Effector memory CD8-positive, alpha-beta T cell (primary cell): Measurements from ENCODE around the gene MX2.

Experiments used
- ATAC-seq: fragments of 150-1000 bp; cut with Tn5 transposase; replicated peaks from 2 replicates; pipeline ENCODE4 v1.10.0; 2021; ENCODE audit warnings: mild to moderate bottlenecking, moderate library complexity
- DNase-seq, 3 experiments: peaks; one replicate each; pipeline ENCODE4 v3.0.0; 2021
- H3K27ac Mint-ChIP-seq, 2 donors: one replicate each; pipeline ENCODE4 v1.8.0; 2022; ENCODE audit warnings: mild to moderate bottlenecking in 2 of 2, mixed read lengths in 2 of 2, moderate library complexity in 2 of 2
- H3K27me3 Mint-ChIP-seq, 2 donors: one replicate each; pipeline ENCODE4 v1.8.0; 2022; ENCODE audit warnings: mixed read lengths in 2 of 2
- H3K36me3 Mint-ChIP-seq: one replicate; pipeline ENCODE4 v1.8.0; 2022; ENCODE audit warnings: mild to moderate bottlenecking, moderate library complexity, mixed read lengths; ENCODE audit not compliant: insufficient read depth
- H3K4me1 Mint-ChIP-seq, 2 donors: one replicate each; pipeline ENCODE4 v1.8.0; 2022; ENCODE audit warnings: low read depth in 2 of 2, mixed read lengths in 2 of 2
- H3K4me3 Mint-ChIP-seq, 2 donors: one replicate each; pipeline ENCODE4 v1.8.0; 2022; ENCODE audit warnings: mild to moderate bottlenecking in 2 of 2, mixed read lengths in 2 of 2, moderate library complexity in 2 of 2
- H3K9me3 Mint-ChIP-seq, 2 donors: one replicate each; pipeline ENCODE4 v1.8.0; 2022; ENCODE audit warnings: mixed read lengths in 2 of 2

The MX2 gene

DNA sequence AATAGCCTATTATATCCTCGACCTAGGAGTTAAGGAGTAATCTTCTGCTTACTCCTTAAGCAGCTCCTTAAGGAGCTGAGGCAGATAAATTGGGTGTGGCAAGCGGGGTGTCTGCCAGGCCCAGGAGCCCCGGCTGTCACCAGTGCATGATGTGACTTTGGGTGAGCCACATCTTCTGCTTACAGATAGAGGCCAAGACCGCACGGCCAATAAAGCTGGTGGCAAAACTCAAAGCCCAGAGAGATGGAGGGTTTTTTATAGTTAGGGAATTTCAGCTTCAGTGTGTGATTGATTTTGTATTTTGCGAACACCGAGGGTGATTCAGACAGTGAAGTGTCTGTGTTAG lies 9.8 kb downstream of the MX2 start:
- Mint-ChIP-seq H3K4me3 (no peak overlapping the region), H3K27me3 (no peaks in the 10 kb centered on the region), H3K4me1 (peaks cover 42 to 46% of the 10 kb centered on the region in 2 donors), H3K27ac (peak overlapping the region in 1 of 2 donors; percentile 29), H3K9me3 (no peaks in the 10 kb centered on the region), H3K36me3 (peaks cover 26% of the 10 kb centered on the region)
- no peak for DNase-seq
- no peak for ATAC-seq

DNA sequence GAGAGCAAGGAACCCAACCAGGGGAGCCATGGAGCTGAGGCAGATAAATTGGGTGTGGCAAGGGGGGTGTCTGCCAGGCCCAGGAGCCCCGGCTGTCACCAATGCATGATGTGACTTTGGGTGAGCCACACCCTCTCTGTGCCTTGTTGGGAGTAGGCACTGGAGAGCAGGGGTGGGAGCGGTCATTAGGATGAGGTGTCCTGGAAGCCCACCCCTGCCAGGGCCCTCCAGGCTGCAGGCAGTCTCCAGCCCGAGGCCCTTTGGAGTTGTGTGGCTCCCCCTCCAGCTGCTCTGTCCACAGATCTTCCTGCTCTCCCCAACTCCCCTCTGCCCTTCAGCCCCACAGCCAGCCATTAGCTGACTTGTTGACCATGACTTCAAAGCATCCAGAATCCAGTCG lies 11.4 kb downstream of the MX2 start:
- H3K36me3 Mint-ChIP-seq: peaks cover 27% of the 10 kb centered on the region
- peaks cover 37 to 40% of the 10 kb centered on the region in 2 donors for H3K4me1 Mint-ChIP-seq
- no peak for ATAC-seq
- H3K4me3 Mint-ChIP-seq: no peak overlapping the region
- no peaks in the 10 kb centered on the region for H3K9me3 Mint-ChIP-seq
- no peak for DNase-seq
- H3K27me3 Mint-ChIP-seq: no peaks in the 10 kb centered on the region
- peak overlapping the region in 1 of 2 donors; percentile 46 for H3K27ac Mint-ChIP-seq

DNA sequence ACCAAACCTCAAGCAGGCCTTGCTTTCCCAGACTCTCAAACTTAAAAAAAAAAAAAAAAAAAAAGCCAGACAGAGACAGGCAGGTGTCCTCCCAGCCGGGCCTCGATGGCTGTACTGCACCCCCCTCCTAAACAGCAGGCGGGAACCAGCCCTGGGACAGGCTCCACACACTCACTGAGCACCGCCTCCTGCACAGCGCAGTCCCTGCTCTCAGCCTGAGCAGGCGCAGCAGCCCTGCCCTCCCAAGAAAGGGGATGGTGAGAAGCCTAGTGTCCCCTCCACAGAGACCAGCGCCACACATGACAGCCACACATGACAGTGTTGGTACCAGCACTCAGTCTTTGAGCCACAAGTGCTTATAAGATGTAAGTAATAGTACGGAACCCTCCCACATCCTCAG lies 11.9 kb downstream of the MX2 start:
- Mint-ChIP-seq H3K27me3 (no peaks in the 10 kb centered on the region), H3K4me3 (no peak overlapping the region), H3K27ac (peak overlapping the region in 1 of 2 donors; percentile 46), H3K36me3 (peaks cover 23% of the 10 kb centered on the region), H3K9me3 (no peaks in the 10 kb centered on the region), H3K4me1 (peaks cover 33 to 34% of the 10 kb centered on the region in 2 donors)
- ATAC-seq (no peak), DNase-seq (no peak)

- no peak for DNase-seq
These were observed 12.4 kb downstream of the MX2 start for GRCh38 chr21:41374177-41374712.

DNA sequence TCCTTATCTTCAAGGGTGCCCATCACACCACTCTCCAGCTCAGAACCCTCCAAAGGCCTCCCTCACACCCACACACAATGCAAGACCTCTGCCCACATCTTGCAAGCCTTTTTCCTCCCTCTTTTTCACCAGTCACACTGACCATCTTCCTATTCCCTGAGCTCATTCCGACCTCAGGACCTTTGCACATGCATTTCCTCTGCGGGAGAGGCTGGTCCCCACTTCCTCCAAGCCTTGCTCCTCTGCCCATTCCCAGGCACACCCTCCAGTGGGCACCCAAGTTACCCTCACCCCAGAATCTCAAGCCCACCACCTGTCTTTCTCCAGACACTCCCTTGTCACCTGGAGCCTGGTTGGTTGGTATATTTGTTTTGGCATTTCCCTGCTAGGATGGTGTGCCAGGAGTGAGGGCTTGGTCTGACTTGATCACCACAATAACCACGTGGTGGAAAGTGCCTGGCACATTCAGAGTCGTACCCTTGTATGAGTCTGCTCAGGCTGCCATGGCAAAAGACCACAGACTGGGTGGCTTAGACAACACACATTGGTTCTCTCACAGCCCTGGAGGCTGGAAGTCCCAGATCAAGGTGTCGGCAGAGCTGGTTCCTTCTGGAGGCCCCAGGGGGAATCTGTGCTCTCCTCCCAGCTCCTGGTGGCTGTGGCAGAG lies 13.2 kb downstream of the MX2 start:
- Mint-ChIP-seq H3K4me1 (peaks cover 26% of the 10 kb centered on the region in 2 donors), H3K4me3 (no peak overlapping the region), H3K36me3 (peaks cover 21% of the 10 kb centered on the region), H3K27me3 (no peaks in the 10 kb centered on the region), H3K27ac (peak overlapping the region; percentile 64 to 68), H3K9me3 (no peaks in the 10 kb centered on the region)
- no peak for DNase-seq
- ATAC-seq: peak; percentile 35

More at GRCh38 chr21:41374177-41374712, 12.4 kb downstream of the MX2 start:
- Mint-ChIP-seq H3K4me1 (peaks cover 30% of the 10 kb centered on the region in 2 donors), H3K27ac (peak overlapping the region in 1 of 2 donors; percentile 68), H3K9me3 (no peaks in the 10 kb centered on the region), H3K36me3 (peaks cover 20% of the 10 kb centered on the region), H3K4me3 (no peak overlapping the region), H3K27me3 (no peaks in the 10 kb centered on the region)
- no peak for ATAC-seq

GRCh38 chr21:41375875-41376274 lies 14.0 kb downstream of the MX2 start:
- peak overlapping the region in 1 of 2 donors; percentile 68 for H3K27ac Mint-ChIP-seq
- H3K36me3 Mint-ChIP-seq: peaks cover 26% of the 10 kb centered on the region
- DNase-seq (no peak), ATAC-seq (no peak)
- peaks cover 17 to 22% of the 10 kb centered on the region in 2 donors for H3K4me1 Mint-ChIP-seq
- no peaks in the 10 kb centered on the region for H3K9me3 Mint-ChIP-seq
- H3K4me3 Mint-ChIP-seq: no peak overlapping the region
- H3K27me3 Mint-ChIP-seq: no peaks in the 10 kb centered on the region

- ATAC-seq: no peak
These were observed 15.9 kb downstream of the MX2 start for GRCh38 chr21:41377715-41378114.

DNA sequence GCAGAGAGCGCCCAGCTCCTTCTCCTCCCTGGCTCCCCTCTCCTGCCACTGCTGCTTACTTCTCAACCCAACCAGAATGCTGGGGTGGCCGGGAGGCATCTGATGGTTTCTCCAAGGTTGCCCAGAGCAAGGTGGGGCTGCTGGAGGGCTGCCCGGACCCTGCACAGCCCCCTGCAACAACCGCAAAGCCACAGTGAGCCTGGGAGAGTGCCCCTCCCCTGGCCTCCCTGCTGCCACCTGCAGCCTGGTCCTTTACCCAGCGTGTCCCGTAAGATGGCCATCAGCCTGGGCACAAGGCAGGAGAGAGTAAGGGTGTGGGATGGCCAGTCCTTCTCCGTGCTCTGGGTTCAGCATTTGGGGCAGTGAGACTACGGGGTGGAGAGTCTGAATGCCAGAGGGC lies 17.0 kb downstream of the MX2 start:
- peaks cover 43% of the 10 kb centered on the region for H3K36me3 Mint-ChIP-seq
- H3K27ac Mint-ChIP-seq: no peak overlapping the region
- DNase-seq (no peak), ATAC-seq (no peak)
- peaks cover 11 to 18% of the 10 kb centered on the region in 2 donors for H3K4me1 Mint-ChIP-seq
- H3K4me3 Mint-ChIP-seq: no peak overlapping the region
- H3K9me3 Mint-ChIP-seq: no peaks in the 10 kb centered on the region
- H3K27me3 Mint-ChIP-seq: no peaks in the 10 kb centered on the region

More at GRCh38 chr21:41377715-41378114, 15.9 kb downstream of the MX2 start:
- no peak for DNase-seq
- Mint-ChIP-seq H3K9me3 (no peaks in the 10 kb centered on the region), H3K27ac (peak overlapping the region in 1 of 2 donors; percentile 80), H3K4me3 (no peak overlapping the region), H3K36me3 (peaks cover 35% of the 10 kb centered on the region), H3K27me3 (no peaks in the 10 kb centered on the region), H3K4me1 (peaks cover 11 to 18% of the 10 kb centered on the region in 2 donors)

DNA sequence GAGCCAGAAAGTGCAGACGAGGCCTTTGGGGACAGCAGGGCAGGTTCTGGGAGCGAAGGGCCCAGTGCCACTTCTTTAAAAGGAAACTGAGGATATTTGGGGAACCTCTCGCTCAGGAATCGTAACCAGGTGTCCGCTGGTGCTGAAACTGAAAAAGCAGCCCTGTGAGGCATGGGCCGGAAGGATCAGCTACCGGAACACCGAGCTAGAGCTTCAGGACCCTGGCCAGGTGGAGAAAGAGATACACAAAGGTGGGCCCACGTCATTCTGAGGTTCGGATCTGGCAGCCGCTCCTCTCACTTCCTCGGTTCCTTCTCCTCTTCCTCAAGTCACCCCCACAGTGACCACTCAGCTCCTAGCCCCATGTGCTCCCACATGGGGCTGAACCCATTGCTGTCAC lies 18.1 kb downstream of the MX2 start:
- Mint-ChIP-seq H3K4me1 (peaks cover 7 to 14% of the 10 kb centered on the region in 2 donors), H3K9me3 (no peaks in the 10 kb centered on the region), H3K4me3 (no peak overlapping the region), H3K27ac (peak overlapping the region in 1 of 2 donors; percentile 2), H3K36me3 (peaks cover 38% of the 10 kb centered on the region), H3K27me3 (no peaks in the 10 kb centered on the region)
- DNase-seq (no peak), ATAC-seq (no peak)

GRCh38 chr21:41381731-41382130 lies 19.9 kb downstream of the MX2 start:
- no peaks in the 10 kb centered on the region for H3K9me3 Mint-ChIP-seq
- no peak overlapping the region for H3K27ac Mint-ChIP-seq
- H3K36me3 Mint-ChIP-seq: peaks cover 44% of the 10 kb centered on the region
- peaks cover 4 to 7% of the 10 kb centered on the region in 2 donors for H3K4me1 Mint-ChIP-seq
- no peak for ATAC-seq
- H3K27me3 Mint-ChIP-seq: no peaks in the 10 kb centered on the region
- DNase-seq: no peak
- no peak overlapping the region for H3K4me3 Mint-ChIP-seq

GRCh38 chr21:41387042-41387819 lies 25.4 kb downstream of the MX2 start:
- DNase-seq (no peak), ATAC-seq (no peak)
- Mint-ChIP-seq H3K9me3 (no peaks in the 10 kb centered on the region), H3K27me3 (no peaks in the 10 kb centered on the region), H3K4me3 (no peak overlapping the region), H3K27ac (peak overlapping the region in 1 of 2 donors; percentile 2), H3K36me3 (peaks cover 38% of the 10 kb centered on the region), H3K4me1 (peaks cover 0 to 2% of the 10 kb centered on the region in 2 donors)

- peak overlapping the region in 1 of 2 donors; percentile 2 for H3K27ac Mint-ChIP-seq
- H3K36me3 Mint-ChIP-seq: peaks cover 34% of the 10 kb centered on the region
- DNase-seq (no peak), ATAC-seq (no peak)
- H3K9me3 Mint-ChIP-seq: no peaks in the 10 kb centered on the region
- H3K4me1 Mint-ChIP-seq: peaks cover 0 to 2% of the 10 kb centered on the region in 2 donors
- H3K4me3 Mint-ChIP-seq: no peak overlapping the region
- no peaks in the 10 kb centered on the region for H3K27me3 Mint-ChIP-seq
These were observed 26.0 kb downstream of the MX2 start for GRCh38 chr21:41387824-41388223.

GRCh38 chr21:41388259-41388658 lies 26.4 kb downstream of the MX2 start:
- Mint-ChIP-seq H3K27ac (peak overlapping the region in 1 of 2 donors; percentile 2), H3K4me3 (no peak overlapping the region), H3K9me3 (no peaks in the 10 kb centered on the region), H3K36me3 (peaks cover 32% of the 10 kb centered on the region), H3K4me1 (peaks cover 0 to 2% of the 10 kb centered on the region in 2 donors), H3K27me3 (no peaks in the 10 kb centered on the region)
- ATAC-seq (no peak), DNase-seq (no peak)
